ENCODE data around the gene EIF3B.
"Not testable (repeated sequence)": the region's sequence is repeated elsewhere in the genome, so short reads cannot be mapped to it uniquely, and the experiment has no call there.

The EIF3B gene

DNA sequence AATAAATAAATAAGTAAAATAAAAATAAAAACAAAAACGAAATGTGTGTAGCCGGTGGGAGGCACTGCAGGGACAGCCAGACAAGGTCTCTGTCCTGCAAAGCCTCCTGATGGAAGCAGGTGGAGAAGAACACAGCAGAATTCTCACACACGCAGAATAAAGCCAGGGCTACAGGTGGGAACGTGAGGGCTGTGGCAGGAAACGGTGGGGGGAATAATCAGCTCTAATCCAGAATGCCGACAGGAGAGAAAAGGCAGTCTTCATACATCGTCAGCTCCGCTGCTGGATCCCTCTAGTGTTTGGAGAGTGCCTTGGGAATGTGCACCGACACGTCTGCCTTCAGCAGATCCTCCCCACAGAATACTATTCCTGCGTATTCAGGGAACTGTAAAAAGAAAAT, 33.6 kb upstream of the EIF3B start:
- H3K4me1 ChIP-seq (ENCODE audit: insufficient read depth, low read length): no peaks in the 10 kb centered on the region
- H3K36me3 ChIP-seq (ENCODE audit: insufficient read depth, low read length): no peaks in the 10 kb centered on the region
- H2AFZ ChIP-seq (ENCODE audit: low read depth, low read length): no peak overlapping the region

DNA sequence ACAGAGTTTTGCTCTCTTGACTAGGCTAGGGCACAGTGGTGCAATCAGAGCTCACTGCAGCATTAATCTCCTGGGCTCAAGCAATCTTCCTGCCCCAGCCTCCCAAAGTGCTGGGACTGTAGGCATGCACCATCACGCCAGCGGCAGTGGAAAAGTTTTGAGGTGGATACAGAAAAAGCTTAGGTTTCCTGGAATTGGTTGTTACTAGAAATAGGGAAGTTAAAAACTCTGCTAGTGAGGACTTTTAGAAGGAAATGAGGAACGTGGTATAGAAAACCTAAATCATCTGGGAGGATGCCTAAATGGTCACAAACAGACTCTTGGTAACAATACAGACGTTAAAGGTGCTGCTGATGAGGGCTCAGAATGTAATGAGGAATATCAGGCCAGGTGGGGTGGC, 29.5 kb upstream of the EIF3B start:
- no peaks in the 10 kb centered on the region for H3K4me1 ChIP-seq (ENCODE audit: insufficient read depth, low read length)
- no peaks in the 10 kb centered on the region for H3K36me3 ChIP-seq (ENCODE audit: insufficient read depth, low read length)
- H3K9me3 ChIP-seq (ENCODE audit: low read length): no peaks in the 10 kb centered on the region
- H3K4me3 ChIP-seq (ENCODE audit: low read length): no peak overlapping the region
- H2AFZ ChIP-seq (ENCODE audit: low read depth, low read length): no peak overlapping the region
- no peaks in the 10 kb centered on the region for H3K27me3 ChIP-seq (ENCODE audit: insufficient read depth, low read length)

More for the DNA sequence above, 33.6 kb upstream of the EIF3B start:
- H3K27me3 ChIP-seq (ENCODE audit: insufficient read depth, low read length): no peaks in the 10 kb centered on the region
- no peak overlapping the region for H3K4me3 ChIP-seq (ENCODE audit: low read length)
- H3K9me3 ChIP-seq (ENCODE audit: low read length): no peaks in the 10 kb centered on the region

DNA sequence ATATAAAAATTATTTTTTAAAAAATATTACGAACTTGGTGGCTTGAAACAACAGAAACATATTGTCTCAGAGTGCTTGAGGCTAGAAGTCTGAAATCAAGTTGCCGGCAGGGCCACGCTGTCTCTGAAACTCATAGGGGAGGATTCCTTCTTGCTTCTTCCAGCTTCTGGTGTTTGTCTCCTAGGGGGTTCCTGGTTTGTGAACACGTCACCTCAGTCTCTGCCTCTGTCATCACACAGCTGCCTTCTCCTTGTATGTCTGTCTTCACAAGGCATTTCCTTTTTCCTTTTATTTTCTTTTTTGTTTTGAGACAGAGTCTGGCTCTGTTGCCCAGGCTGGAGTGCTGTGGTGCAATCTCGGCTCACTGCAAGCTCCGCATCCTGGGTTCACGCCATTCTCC, 27.7 kb upstream of the EIF3B start:
- no peak overlapping the region for H2AFZ ChIP-seq (ENCODE audit: low read depth, low read length)
- H3K27me3 ChIP-seq (ENCODE audit: insufficient read depth, low read length): no peaks in the 10 kb centered on the region
- H3K4me1 ChIP-seq (ENCODE audit: insufficient read depth, low read length): no peaks in the 10 kb centered on the region
- H3K9me3 ChIP-seq (ENCODE audit: low read length): no peaks in the 10 kb centered on the region
- H3K4me3 ChIP-seq (ENCODE audit: low read length): no peak overlapping the region
- no peaks in the 10 kb centered on the region for H3K36me3 ChIP-seq (ENCODE audit: insufficient read depth, low read length)

DNA sequence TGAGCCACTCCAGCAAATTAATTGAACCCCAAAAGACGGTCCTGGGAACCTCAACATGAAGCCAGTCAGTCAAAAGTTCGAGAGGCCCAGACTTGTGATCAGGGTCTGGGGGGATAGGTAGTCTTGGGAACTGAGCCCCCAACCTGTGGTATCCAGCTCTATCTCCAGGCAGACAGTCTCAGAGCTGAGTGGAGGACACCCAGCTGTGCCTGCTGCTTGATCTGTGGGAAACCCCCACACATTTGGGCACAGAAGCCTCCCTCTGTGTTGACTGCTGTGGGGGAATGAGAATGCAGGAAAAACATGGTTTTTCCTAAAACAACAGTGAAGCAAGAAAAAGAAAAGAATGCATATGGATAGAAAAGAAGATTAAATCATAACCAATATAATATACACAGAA, 24.1 kb upstream of the EIF3B start:
- Histone ChIP-seq H3K9me3 (ENCODE audit: low read length) (no peaks in the 10 kb centered on the region), H3K4me1 (ENCODE audit: insufficient read depth, low read length) (no peaks in the 10 kb centered on the region), H3K4me3 (ENCODE audit: low read length) (no peak overlapping the region), H3K27me3 (ENCODE audit: insufficient read depth, low read length) (no peaks in the 10 kb centered on the region), H3K36me3 (ENCODE audit: insufficient read depth, low read length) (no peaks in the 10 kb centered on the region), H2AFZ (ENCODE audit: low read depth, low read length) (no peak overlapping the region)

DNA sequence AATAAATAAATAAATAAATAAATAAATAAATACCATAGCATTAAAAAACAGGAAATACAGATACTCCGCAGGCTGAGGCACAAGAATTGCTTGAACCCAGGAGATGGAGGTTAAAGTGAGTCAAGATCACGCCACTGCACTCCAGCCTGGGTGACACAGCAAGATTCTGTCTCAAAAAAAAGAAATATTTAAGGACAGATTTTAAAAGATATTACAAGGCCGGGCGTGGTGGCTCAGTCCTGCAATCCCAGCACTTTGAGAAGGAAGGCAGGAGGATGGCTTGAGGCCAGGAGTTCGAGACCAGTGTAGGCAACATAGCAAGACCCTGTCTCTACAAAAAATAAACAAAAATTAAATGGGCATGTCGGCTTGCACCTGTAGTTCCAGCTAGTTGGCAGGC, 22.9 kb upstream of the EIF3B start:
- no peaks in the 10 kb centered on the region for H3K27me3 ChIP-seq (ENCODE audit: insufficient read depth, low read length)
- no peaks in the 10 kb centered on the region for H3K4me1 ChIP-seq (ENCODE audit: insufficient read depth, low read length)
- no peak overlapping the region for H3K4me3 ChIP-seq (ENCODE audit: low read length)
- H3K9me3 ChIP-seq (ENCODE audit: low read length): no peaks in the 10 kb centered on the region
- H3K36me3 ChIP-seq (ENCODE audit: insufficient read depth, low read length): no peaks in the 10 kb centered on the region
- no peak overlapping the region for H2AFZ ChIP-seq (ENCODE audit: low read depth, low read length)

DNA sequence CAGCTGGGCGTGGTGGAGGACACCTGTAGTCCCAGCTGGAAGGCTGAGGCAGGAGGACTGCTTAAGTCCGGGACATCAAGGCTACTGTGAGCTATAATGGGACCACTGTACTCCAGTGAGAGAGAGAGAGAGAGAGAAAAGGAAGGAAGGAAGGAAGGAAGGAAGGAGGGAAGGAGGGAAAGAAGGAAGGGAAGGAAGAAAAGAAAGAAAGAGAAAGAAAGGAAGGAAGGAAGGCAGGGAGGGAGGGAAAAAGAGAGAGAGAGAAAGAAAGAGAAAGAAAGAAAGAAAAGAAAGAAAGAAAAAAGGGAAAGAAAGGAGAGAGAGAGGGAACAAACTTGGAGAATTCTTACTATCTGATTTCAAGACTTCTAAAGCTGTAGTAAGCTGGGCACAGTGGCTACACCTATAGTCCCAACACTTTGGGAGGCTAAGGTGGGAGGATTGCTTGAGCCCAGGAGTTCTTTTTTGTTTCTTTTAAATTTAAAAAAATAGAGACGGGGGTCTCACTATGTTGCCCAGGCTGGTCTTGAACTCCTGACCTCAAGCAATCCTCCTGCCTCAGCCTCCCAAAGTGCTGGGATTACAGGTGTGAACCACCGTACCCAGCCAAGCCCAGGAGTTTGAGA, 21.9 kb upstream of the EIF3B start:
- H3K36me3 ChIP-seq (ENCODE audit: insufficient read depth, low read length); H3K4me3 ChIP-seq (ENCODE audit: low read length); H2AFZ ChIP-seq (ENCODE audit: low read depth, low read length); H3K4me1 ChIP-seq (ENCODE audit: insufficient read depth, low read length); H3K9me3 ChIP-seq (ENCODE audit: low read length); H3K27me3 ChIP-seq (ENCODE audit: insufficient read depth, low read length): not testable (repeated sequence)

DNA sequence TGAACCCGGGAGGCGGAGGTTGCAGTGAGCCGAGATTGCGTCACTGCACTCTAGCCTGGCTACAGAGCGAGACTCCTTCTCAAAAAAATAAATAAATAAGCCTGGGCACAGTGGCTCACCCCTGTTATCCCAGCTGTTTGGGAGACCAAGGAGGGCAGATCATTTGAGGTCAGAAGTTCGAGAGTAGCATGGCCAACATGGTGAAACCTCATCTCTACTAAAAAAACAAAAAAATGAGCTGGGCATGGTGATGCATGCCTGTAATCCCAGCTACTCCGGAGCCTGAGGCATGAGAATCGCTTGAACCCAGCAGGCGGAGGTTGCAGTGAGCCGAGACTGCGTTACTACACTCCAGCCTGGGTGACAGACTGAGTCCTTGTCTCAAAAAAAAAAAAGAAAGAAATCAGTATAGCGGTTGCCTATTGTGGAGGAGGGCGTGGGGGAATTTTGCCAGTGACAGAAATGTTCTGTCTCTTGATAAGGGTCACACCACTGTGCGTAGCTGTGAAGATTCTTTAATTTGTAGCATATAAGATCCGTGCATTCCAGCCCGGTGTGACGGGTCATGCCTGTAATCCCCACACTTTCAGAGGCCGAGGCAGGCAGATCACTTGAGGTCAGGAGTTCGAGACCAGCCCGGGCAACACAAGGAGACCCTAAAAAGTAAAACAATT, 17.9 kb upstream of the EIF3B start:
- H3K4me3 ChIP-seq (ENCODE audit: low read length): no peak overlapping the region
- H3K4me1 ChIP-seq (ENCODE audit: insufficient read depth, low read length): no peaks in the 10 kb centered on the region
- H3K36me3 ChIP-seq (ENCODE audit: insufficient read depth, low read length): no peaks in the 10 kb centered on the region
- no peaks in the 10 kb centered on the region for H3K9me3 ChIP-seq (ENCODE audit: low read length)
- no peaks in the 10 kb centered on the region for H3K27me3 ChIP-seq (ENCODE audit: insufficient read depth, low read length)
- no peak overlapping the region for H2AFZ ChIP-seq (ENCODE audit: low read depth, low read length)

DNA sequence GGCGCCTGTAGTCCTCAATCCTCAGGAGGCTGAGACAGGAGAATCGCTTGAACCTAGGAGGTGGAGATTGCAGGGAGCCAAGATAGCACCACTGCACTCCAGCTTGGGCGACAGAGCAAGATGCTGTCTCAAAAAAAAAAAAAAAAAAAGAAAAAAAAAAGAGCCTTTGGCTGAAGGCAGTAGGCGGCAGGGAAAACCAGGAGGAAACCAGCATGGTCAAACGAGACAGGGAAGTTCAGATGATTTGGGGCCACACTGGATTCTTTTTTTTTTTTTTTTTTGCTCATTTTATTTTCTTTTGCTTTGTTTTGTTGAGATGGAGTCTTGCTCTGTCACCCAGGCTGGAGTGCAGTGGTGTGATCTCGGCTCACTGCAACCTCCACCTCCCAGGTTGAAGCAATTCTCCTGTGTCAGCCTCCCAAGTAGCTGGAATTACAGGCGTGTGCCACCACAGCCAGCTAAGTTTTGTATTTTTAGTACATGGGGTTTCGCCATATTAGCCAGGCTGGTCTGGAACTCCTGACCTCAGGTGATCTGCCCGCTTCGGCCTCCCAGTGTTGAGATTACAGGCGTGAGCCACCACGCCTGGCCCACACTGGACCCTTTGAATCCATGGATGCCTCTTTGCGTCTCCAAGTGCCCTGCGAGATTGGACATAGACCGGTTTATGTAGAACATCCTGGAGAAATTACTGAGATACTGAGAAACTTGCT, 7.1 kb upstream of the EIF3B start:
- H3K4me3 ChIP-seq (ENCODE audit: low read length); H3K36me3 ChIP-seq (ENCODE audit: insufficient read depth, low read length); H2AFZ ChIP-seq (ENCODE audit: low read depth, low read length); H3K4me1 ChIP-seq (ENCODE audit: insufficient read depth, low read length); H3K9me3 ChIP-seq (ENCODE audit: low read length); H3K27me3 ChIP-seq (ENCODE audit: insufficient read depth, low read length): not testable (repeated sequence)

DNA sequence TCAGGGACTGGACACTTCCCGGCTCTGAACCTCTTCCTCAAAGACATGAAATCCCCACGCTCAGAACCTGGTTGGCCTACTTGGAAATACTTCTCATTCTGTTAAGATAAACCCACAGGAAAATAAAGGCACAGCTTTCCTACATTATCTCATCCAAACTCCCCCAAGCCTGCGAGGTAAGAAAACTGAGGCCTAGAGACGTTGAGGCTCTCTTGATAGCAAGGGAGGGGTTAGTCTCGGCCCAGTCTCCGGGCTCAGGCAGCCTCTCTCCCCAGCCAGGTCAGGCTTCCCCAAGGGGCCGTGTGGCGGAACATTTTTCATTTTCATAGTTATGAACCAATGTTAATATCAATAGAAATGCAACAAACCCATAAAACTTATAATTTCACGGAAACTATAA, 4.6 kb upstream of the EIF3B start:
- H2AFZ ChIP-seq (ENCODE audit: low read depth, low read length): no peak overlapping the region
- no peaks in the 10 kb centered on the region for H3K36me3 ChIP-seq (ENCODE audit: insufficient read depth, low read length)
- no peaks in the 10 kb centered on the region for H3K27me3 ChIP-seq (ENCODE audit: insufficient read depth, low read length)
- H3K4me3 ChIP-seq (ENCODE audit: low read length): no peak overlapping the region
- no peaks in the 10 kb centered on the region for H3K9me3 ChIP-seq (ENCODE audit: low read length)
- no peaks in the 10 kb centered on the region for H3K4me1 ChIP-seq (ENCODE audit: insufficient read depth, low read length)

DNA sequence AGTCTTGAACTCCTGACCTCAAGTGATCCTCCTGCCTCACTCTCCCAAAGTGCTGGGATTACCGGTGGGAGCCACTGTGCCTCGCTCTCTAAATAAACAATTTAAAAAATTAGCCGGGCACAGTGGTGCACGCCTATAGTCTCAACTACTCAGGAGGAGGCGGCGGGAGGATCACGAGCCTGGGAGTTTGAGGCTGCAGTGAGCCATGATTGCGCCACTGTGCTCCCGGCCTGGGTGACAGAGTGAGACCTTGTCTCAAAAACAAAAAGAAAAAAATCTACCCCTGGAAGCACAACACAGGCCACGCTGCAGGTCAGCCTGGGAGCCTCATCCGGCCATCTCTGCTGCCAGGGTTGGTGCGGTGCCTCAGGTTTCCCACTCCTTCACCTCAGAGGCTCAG, 3.8 kb upstream of the EIF3B start:
- H3K36me3 ChIP-seq (ENCODE audit: insufficient read depth, low read length): no peaks in the 10 kb centered on the region
- no peak overlapping the region for H3K4me3 ChIP-seq (ENCODE audit: low read length)
- H2AFZ ChIP-seq (ENCODE audit: low read depth, low read length): no peak overlapping the region
- no peaks in the 10 kb centered on the region for H3K27me3 ChIP-seq (ENCODE audit: insufficient read depth, low read length)
- H3K4me1 ChIP-seq (ENCODE audit: insufficient read depth, low read length): peaks cover 4% of the 10 kb centered on the region
- H3K9me3 ChIP-seq (ENCODE audit: low read length): no peaks in the 10 kb centered on the region

DNA sequence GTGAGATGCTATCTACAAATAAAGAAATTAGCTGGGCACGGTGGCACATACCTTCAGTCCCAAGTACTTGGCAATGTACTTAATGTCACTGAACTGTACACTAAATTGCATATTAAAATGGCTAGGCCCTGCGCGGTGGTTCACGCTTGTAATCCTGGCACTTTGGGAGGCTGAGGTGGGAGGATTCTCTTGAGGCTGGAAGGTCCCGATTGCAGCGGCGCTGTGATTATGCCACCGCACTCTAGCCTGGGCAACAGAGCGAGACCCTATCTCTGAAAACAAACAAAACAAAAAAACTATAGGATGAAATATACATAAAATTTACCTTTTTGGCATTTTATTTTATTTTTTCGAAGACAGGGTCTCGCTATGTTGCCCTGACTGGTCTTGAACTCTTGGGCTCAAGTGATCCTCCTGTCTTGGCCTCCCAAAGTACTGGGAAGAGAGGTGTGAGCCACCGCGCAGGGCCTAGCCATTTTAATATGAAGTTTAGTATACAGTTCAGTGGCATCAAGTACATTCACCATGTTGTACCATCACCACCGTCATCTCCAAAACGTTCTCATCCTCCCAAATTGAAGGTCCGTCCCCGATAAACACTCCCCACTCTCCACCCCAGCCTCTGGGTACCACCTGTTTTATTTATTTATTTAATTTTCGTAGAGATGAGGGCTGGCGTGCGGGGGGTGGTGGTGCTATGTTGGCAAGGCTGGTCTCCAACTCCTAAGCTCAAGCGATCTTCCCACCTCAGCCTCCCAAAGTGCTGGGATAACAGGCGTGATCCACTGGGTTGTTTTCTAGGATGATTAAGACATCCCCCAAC, 1.3 kb upstream of the EIF3B start:
- H2AFZ ChIP-seq (ENCODE audit: low read depth, low read length): peak overlapping the region; percentile 97
- peaks cover 15% of the 10 kb centered on the region for H3K36me3 ChIP-seq (ENCODE audit: insufficient read depth, low read length)
- no peaks in the 10 kb centered on the region for H3K9me3 ChIP-seq (ENCODE audit: low read length)
- peaks cover 17% of the 10 kb centered on the region for H3K4me1 ChIP-seq (ENCODE audit: insufficient read depth, low read length)
- no peaks in the 10 kb centered on the region for H3K27me3 ChIP-seq (ENCODE audit: insufficient read depth, low read length)
- peak overlapping the region; percentile 63 for H3K4me3 ChIP-seq (ENCODE audit: low read length)

DNA sequence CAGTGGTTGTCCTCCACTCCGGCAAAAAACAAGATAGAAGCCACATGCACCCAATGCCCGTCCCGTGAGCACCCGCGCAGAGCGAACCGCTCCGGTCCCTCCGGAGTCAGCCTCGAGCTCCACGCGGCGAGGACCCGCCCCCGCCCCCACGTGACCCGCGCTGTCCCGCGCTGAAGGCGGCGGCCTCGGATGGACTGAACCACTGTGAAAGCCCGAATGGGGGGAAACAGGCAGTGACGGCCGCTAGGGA, 766 bp upstream of the EIF3B start:
- Histone ChIP-seq H2AFZ (ENCODE audit: low read depth, low read length) (peak overlapping the region; percentile 97), H3K36me3 (ENCODE audit: insufficient read depth, low read length) (peaks cover 20% of the 10 kb centered on the region), H3K27me3 (ENCODE audit: insufficient read depth, low read length) (no peaks in the 10 kb centered on the region), H3K4me1 (ENCODE audit: insufficient read depth, low read length) (peaks cover 17% of the 10 kb centered on the region), H3K9me3 (ENCODE audit: low read length) (no peaks in the 10 kb centered on the region), H3K4me3 (ENCODE audit: low read length) (peak overlapping the region; percentile 63)

DNA sequence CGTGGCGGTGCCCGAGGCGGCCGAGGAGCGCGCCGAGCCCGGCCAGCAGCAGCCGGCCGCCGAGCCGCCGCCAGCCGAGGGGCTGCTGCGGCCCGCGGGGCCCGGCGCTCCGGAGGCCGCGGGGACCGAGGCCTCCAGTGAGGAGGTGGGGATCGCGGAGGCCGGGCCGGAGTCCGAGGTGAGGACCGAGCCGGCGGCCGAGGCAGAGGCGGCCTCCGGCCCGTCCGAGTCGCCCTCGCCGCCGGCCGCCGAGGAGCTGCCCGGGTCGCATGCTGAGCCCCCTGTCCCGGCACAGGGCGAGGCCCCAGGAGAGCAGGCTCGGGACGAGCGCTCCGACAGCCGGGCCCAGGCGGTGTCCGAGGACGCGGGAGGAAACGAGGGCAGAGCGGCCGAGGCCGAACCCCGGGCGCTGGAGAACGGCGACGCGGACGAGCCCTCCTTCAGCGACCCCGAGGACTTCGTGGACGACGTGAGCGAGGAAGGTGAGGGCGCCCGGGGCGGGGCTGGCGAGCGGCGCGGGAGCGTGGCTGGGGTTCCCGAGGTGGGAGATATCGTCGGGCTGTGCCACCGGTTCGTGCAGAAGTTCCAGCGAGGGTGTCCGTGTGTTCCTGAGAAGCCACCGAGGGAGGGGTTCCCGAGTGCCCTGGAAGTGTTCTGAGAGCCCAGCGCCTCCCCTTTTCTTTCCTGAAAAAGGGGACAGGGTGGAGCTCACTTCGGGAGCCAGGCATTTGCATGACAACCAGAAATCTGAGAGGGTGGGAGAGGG, 495 bp downstream of the EIF3B start:
- peaks cover 23% of the 10 kb centered on the region for H3K4me1 ChIP-seq (ENCODE audit: insufficient read depth, low read length)
- H3K36me3 ChIP-seq (ENCODE audit: insufficient read depth, low read length): peaks cover 25% of the 10 kb centered on the region
- peak overlapping the region; percentile 63 for H3K4me3 ChIP-seq (ENCODE audit: low read length)
- no peaks in the 10 kb centered on the region for H3K27me3 ChIP-seq (ENCODE audit: insufficient read depth, low read length)
- H3K9me3 ChIP-seq (ENCODE audit: low read length): no peaks in the 10 kb centered on the region
- H2AFZ ChIP-seq (ENCODE audit: low read depth, low read length): no peak overlapping the region

Data from neuron (in vitro differentiated cells).